ENCODE measurements around the gene PCNP. TPM values are rescaled to one million over a fixed set of nuclear protein-coding genes. Genes with fewer than 3 reads are reported as not detected.

Gene PCNP
- total and polyA plus RNA-seq, 9 of the 15 experiments (the other 6 are each of a cell fraction or from before 2014, with no cell fraction given): 54.3 to 170 (median 150) TPM

DNA sequence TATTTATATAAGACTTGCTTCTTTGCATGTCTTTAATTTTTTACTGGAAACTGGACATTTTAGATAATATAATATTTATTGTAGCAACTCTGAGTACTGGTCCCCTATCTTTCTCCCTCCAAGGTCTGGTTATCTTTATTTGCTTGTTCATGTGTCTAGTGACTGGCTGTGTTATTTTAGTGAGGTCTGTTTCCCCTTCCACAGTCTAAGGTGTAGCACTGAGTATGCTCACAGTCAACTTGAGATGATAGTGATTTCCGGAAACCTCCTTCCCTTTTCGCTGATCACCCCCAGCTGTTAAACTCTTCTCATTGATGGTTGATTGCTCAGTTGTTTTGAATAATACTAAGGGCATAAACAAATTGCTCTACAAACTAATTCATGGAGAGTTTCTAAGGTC, 37.0 kb downstream of the PCNP start (continued):
- TF ChIP-seq NCOR1 (IDR thresholded peaks at IDR 0.05) (peak; percentile 57; the same call in 1 of the 2 replicates), ZNF354B (CRISPR knock-in tag; IDR thresholded peaks at IDR 0.05) (no peak), PCBP1 (IDR thresholded peaks at IDR 0.05; ENCODE audit: low read depth, low read length, poor library complexity, severe bottlenecking) (no peak), ARID1B (IDR thresholded peaks at IDR 0.05) (peak; percentile 77), CEBPB (tag; IDR thresholded peaks at IDR 0.05) (no peak), NEUROD1 (IDR thresholded peaks at IDR 0.05; ENCODE audit: borderline replicate concordance, low read depth, low read length, partially characterized antibody) (no peak), PTTG1 (tag; IDR thresholded peaks at IDR 0.05; ENCODE audit: low read depth) (no peak), ZNF699 (CRISPR knock-in tag; IDR thresholded peaks at IDR 0.05; ENCODE audit: insufficient replicate concordance) (no peak), DIDO1 (tag; IDR thresholded peaks at IDR 0.05; ENCODE audit: low read depth) (no peak), TCF7 (IDR thresholded peaks at IDR 0.05; ENCODE audit: borderline replicate concordance) (no peak), POLR2B (IDR thresholded peaks at IDR 0.05; ENCODE audit: low read depth, partially characterized antibody) (no peak), MED1 (CRISPR knock-in tag; IDR thresholded peaks at IDR 0.05; ENCODE audit: borderline replicate concordance) (no peak), HDAC3 (IDR thresholded peaks at IDR 0.05; ENCODE audit: borderline replicate concordance, partially characterized antibody) (no peak)
- TF ChIP-seq, protein P1, sequence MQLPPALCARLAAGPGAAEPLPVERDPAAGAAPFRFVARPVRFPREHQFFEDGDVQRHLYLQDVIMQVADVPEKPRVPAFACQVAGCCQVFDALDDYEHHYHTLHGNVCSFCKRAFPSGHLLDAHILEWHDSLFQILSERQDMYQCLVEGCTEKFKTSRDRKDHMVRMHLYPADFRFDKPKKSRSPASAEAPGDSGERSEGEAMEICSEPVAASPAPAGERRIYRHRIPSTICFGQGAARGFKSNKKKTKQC (CRISPR knock-in tag; IDR thresholded peaks at IDR 0.05): no peak
- TF ChIP-seq, protein P2, sequence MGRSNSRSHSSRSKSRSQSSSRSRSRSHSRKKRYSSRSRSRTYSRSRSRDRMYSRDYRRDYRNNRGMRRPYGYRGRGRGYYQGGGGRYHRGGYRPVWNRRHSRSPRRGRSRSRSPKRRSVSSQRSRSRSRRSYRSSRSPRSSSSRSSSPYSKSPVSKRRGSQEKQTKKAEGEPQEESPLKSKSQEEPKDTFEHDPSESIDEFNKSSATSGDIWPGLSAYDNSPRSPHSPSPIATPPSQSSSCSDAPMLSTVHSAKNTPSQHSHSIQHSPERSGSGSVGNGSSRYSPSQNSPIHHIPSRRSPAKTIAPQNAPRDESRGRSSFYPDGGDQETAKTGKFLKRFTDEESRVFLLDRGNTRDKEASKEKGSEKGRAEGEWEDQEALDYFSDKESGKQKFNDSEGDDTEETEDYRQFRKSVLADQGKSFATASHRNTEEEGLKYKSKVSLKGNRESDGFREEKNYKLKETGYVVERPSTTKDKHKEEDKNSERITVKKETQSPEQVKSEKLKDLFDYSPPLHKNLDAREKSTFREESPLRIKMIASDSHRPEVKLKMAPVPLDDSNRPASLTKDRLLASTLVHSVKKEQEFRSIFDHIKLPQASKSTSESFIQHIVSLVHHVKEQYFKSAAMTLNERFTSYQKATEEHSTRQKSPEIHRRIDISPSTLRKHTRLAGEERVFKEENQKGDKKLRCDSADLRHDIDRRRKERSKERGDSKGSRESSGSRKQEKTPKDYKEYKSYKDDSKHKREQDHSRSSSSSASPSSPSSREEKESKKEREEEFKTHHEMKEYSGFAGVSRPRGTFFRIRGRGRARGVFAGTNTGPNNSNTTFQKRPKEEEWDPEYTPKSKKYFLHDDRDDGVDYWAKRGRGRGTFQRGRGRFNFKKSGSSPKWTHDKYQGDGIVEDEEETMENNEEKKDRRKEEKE (IDR thresholded peaks at IDR 0.05; ENCODE audit: borderline replicate concordance in 1 of 2, control insufficient read depth in 1 of 2, low read depth in 2 of 2, low read length in 1 of 2): no peak
- TF ChIP-seq, protein P3, sequence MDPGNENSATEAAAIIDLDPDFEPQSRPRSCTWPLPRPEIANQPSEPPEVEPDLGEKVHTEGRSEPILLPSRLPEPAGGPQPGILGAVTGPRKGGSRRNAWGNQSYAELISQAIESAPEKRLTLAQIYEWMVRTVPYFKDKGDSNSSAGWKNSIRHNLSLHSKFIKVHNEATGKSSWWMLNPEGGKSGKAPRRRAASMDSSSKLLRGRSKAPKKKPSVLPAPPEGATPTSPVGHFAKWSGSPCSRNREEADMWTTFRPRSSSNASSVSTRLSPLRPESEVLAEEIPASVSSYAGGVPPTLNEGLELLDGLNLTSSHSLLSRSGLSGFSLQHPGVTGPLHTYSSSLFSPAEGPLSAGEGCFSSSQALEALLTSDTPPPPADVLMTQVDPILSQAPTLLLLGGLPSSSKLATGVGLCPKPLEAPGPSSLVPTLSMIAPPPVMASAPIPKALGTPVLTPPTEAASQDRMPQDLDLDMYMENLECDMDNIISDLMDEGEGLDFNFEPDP (CRISPR knock-in tag; IDR thresholded peaks at IDR 0.05): no peak
- TF ChIP-seq, protein P4, sequence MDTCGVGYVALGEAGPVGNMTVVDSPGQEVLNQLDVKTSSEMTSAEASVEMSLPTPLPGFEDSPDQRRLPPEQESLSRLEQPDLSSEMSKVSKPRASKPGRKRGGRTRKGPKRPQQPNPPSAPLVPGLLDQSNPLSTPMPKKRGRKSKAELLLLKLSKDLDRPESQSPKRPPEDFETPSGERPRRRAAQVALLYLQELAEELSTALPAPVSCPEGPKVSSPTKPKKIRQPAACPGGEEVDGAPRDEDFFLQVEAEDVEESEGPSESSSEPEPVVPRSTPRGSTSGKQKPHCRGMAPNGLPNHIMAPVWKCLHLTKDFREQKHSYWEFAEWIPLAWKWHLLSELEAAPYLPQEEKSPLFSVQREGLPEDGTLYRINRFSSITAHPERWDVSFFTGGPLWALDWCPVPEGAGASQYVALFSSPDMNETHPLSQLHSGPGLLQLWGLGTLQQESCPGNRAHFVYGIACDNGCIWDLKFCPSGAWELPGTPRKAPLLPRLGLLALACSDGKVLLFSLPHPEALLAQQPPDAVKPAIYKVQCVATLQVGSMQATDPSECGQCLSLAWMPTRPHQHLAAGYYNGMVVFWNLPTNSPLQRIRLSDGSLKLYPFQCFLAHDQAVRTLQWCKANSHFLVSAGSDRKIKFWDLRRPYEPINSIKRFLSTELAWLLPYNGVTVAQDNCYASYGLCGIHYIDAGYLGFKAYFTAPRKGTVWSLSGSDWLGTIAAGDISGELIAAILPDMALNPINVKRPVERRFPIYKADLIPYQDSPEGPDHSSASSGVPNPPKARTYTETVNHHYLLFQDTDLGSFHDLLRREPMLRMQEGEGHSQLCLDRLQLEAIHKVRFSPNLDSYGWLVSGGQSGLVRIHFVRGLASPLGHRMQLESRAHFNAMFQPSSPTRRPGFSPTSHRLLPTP (IDR thresholded peaks at IDR 0.05; ENCODE audit: borderline replicate concordance, extremely low read depth, insufficient read length): no peak
- TF ChIP-seq, protein P5, sequence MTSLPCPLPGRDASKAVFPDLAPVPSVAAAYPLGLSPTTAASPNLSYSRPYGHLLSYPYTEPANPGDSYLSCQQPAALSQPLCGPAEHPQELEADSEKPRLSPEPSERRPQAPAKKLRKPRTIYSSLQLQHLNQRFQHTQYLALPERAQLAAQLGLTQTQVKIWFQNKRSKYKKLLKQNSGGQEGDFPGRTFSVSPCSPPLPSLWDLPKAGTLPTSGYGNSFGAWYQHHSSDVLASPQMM (CRISPR knock-in tag; IDR thresholded peaks at IDR 0.05): no peak
- TF ChIP-seq, protein P6, sequence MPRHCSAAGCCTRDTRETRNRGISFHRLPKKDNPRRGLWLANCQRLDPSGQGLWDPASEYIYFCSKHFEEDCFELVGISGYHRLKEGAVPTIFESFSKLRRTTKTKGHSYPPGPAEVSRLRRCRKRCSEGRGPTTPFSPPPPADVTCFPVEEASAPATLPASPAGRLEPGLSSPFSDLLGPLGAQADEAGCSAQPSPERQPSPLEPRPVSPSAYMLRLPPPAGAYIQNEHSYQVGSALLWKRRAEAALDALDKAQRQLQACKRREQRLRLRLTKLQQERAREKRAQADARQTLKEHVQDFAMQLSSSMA (CRISPR knock-in tag; IDR thresholded peaks at IDR 0.05): no peak

All from K562 (cell line).